HUES6 (cell line): ENCODE results near the gene FBXO48.

Experiments
- H3K27ac ChIP-seq: 2 replicates; pipeline ENCODE4 v1.7.0; 2013; ENCODE audit warnings: low read depth, mild to moderate bottlenecking, low read length, inconsistent platforms
- H3K27me3 ChIP-seq: 2 replicates; pipeline ENCODE4 v1.6.1; 2013; ENCODE audit warnings: low read length; ENCODE audit not compliant: control insufficient read depth, insufficient read depth
- H3K36me3 ChIP-seq: 2 replicates; pipeline ENCODE4 v1.6.1; 2013; ENCODE audit warnings: low read length; ENCODE audit not compliant: control insufficient read depth, insufficient read depth
- H3K4me1 ChIP-seq: 2 replicates; pipeline ENCODE4 v1.6.1; 2013; ENCODE audit warnings: low read length; ENCODE audit not compliant: control insufficient read depth, insufficient read depth
- H3K4me3 ChIP-seq: 2 replicates; pipeline ENCODE4 v1.5.1; 2013; ENCODE audit warnings: low read depth, low read length
- H3K9ac ChIP-seq: one replicate; pipeline ENCODE4 v1.6.1; 2013; ENCODE audit warnings: mild to moderate bottlenecking, low read length
- H3K9me3 ChIP-seq: 2 replicates; pipeline ENCODE4 v1.6.1; 2013; ENCODE audit warnings: low read depth, low read length; ENCODE audit not compliant: control insufficient read depth, insufficient read depth

The FBXO48 gene

DNA sequence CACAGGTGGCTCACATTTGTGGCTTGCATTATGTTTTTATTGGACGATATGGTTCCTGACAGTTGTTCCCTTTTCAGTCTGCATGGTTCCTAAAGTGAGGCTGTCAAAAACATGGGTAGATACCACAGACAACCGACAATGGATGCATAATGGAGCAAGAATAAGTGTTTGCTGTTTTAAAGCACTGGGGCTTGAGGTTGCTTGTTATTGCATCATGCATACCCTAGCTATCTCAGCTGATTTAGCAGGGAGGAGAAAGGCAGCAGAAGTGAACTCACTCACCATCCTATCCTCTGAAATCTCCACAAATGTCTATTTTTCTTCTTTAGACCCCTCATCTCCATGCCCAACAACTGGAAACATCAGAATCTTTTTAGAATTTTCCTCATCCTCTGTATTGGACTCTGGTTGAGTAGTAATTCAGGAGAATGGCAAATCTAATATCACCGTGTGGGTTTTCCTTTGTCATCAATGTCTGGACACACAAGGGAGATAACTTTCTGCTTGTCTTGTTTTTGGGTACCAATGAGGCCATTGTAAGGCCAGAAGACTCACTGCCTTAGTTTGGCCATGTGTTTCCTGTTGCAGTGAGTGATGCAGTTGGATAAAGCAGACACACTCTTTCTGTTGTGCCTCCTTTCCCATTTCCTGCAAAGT lies 46.7 kb downstream of the FBXO48 start:
- Histone ChIP-seq H3K4me1 (peaks cover 9% of the 10 kb centered on the region; the same call in 1 of the 2 replicates), H3K27ac (no peak overlapping the region), H3K9me3 (no peaks in the 10 kb centered on the region)

DNA sequence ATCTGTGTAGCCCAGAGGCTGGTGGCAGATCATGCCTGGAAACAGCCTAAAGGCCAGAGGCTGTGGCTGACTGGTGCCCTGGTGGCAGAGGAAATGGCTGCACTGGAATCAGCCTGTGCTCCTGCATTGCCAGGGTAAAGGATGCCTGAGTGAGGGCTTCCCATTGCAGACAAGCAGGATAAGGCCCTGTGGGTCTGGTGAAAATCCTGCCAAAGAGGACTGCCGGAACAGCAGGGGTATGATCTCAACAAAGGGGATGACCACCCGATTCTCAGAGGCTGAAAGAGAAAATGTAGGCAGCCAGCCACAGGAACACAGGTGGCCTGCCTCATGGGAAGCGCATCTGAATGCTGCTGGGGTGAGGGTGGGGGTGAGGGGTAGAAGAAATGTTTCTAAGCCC lies 48.2 kb downstream of the FBXO48 start:
- Histone ChIP-seq H3K9me3 (no peaks in the 10 kb centered on the region), H3K9ac (no peak overlapping the region), H3K4me1 (peaks cover 14% of the 10 kb centered on the region), H3K36me3 (no peaks in the 10 kb centered on the region), H3K27ac (no peak overlapping the region), H3K27me3 (peaks cover 3% of the 10 kb centered on the region; the same call in 1 of the 2 replicates), H3K4me3 (no peak overlapping the region)

More for the DNA sequence above, 46.7 kb downstream of the FBXO48 start:
- Histone ChIP-seq H3K27me3 (peaks cover 3% of the 10 kb centered on the region; the same call in 1 of the 2 replicates), H3K4me3 (no peak overlapping the region), H3K9ac (no peak overlapping the region), H3K36me3 (no peaks in the 10 kb centered on the region)

- H3K4me1 ChIP-seq: peaks cover 14% of the 10 kb centered on the region
- H3K27me3 ChIP-seq: peaks cover 3% of the 10 kb centered on the region; the same call in 1 of the 2 replicates
- H3K27ac ChIP-seq: no peak overlapping the region
- H3K9me3 ChIP-seq: no peaks in the 10 kb centered on the region
- no peak overlapping the region for H3K4me3 ChIP-seq
- no peaks in the 10 kb centered on the region for H3K36me3 ChIP-seq
- no peak overlapping the region for H3K9ac ChIP-seq
These were observed 48.7 kb downstream of the FBXO48 start for GRCh38 chr2:68418419-68418818.

DNA sequence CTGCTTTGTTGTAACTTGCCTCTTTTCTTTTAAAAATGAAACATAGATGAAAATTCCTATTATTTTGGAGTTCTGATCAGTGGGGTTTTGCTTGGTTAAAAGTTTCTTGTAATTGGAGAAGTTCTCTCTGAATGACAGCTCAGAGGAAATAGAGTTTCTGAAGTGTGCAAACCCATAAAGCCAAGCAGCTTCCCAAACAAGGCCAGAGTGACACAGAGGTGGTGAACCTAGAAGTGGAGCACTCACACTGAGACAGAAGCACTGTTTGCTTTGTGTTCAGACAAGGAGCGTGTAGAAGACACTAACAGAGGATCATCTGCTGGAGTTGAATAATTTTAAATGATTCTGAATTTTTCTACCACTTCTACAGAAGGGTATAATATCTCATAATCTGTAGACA lies 49.2 kb downstream of the FBXO48 start:
- Histone ChIP-seq H3K9me3 (no peaks in the 10 kb centered on the region), H3K4me3 (no peak overlapping the region), H3K9ac (no peak overlapping the region), H3K27ac (no peak overlapping the region), H3K36me3 (no peaks in the 10 kb centered on the region), H3K4me1 (peaks cover 14% of the 10 kb centered on the region), H3K27me3 (peaks cover 3% of the 10 kb centered on the region; the same call in 1 of the 2 replicates)

DNA sequence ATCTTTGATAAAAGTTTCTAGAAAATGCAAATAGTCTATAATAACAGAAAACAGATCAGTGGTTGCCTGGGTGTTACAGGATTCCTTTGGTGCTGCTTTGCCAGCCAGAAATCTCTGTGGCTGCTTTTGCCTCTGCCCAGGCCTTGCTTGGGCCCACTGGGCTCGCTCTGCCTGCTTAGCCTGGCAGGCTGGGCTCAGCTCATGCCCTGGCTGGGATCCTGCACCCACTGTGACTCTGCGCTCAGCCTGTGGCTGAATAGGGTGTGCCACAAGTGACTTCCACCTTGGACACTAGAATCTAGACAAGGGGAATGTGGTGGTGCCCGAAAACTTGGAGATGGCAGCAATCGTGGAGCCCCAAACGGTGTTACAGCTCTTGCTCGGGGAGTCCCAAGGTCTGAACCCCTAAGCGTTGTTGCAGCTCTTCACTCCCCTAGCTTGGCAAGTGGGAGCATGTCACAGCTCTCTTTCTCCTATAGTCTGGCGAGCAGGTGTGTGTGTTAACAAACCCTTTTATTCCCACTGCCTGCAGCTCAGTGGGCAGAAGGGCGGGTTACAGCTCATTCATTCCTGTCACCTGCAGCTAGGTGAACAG lies 50.9 kb downstream of the FBXO48 start:
- H3K36me3 ChIP-seq: no peaks in the 10 kb centered on the region
- H3K27ac ChIP-seq: no peak overlapping the region
- no peaks in the 10 kb centered on the region for H3K9me3 ChIP-seq
- peaks cover 14% of the 10 kb centered on the region for H3K4me1 ChIP-seq
- H3K4me3 ChIP-seq: no peak overlapping the region
- H3K9ac ChIP-seq: no peak overlapping the region
- H3K27me3 ChIP-seq: no peaks in the 10 kb centered on the region

GRCh38 chr2:68415521-68415920 lies 51.6 kb downstream of the FBXO48 start:
- H3K27ac ChIP-seq: no peak overlapping the region

DNA sequence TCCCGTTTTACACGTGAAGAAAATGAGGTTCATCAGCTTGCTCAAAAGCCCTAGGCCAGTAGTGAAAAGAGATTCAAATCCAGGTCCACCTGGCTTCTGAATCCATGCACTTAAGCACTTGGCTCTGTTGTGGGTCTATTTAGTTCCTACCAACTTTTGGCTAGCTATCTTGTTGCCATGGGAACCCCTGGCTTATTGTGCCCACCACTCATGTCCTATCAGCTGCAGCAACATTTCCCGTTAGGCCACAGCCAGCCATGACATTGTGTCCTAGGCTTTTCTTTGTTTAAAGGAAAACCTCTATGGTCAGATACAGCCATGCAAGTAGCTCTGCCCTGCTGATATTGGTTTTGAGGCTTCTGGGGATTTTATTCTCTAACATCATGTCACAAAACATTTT lies 52.2 kb downstream of the FBXO48 start:
- Histone ChIP-seq H3K27me3 (no peaks in the 10 kb centered on the region), H3K4me3 (no peak overlapping the region), H3K27ac (no peak overlapping the region), H3K36me3 (no peaks in the 10 kb centered on the region), H3K4me1 (peaks cover 14% of the 10 kb centered on the region), H3K9me3 (no peaks in the 10 kb centered on the region), H3K9ac (no peak overlapping the region)

More at GRCh38 chr2:68415521-68415920, 51.6 kb downstream of the FBXO48 start:
- no peak overlapping the region for H3K9ac ChIP-seq
- no peak overlapping the region for H3K4me3 ChIP-seq
- peaks cover 14% of the 10 kb centered on the region for H3K4me1 ChIP-seq
- no peaks in the 10 kb centered on the region for H3K27me3 ChIP-seq
- H3K9me3 ChIP-seq: no peaks in the 10 kb centered on the region
- H3K36me3 ChIP-seq: no peaks in the 10 kb centered on the region

GRCh38 chr2:68414452-68414851 lies 52.6 kb downstream of the FBXO48 start:
- H3K9me3 ChIP-seq: no peaks in the 10 kb centered on the region
- no peak overlapping the region for H3K27ac ChIP-seq
- no peaks in the 10 kb centered on the region for H3K36me3 ChIP-seq
- no peaks in the 10 kb centered on the region for H3K27me3 ChIP-seq
- no peak overlapping the region for H3K4me3 ChIP-seq
- H3K9ac ChIP-seq: no peak overlapping the region
- peaks cover 14% of the 10 kb centered on the region for H3K4me1 ChIP-seq

DNA sequence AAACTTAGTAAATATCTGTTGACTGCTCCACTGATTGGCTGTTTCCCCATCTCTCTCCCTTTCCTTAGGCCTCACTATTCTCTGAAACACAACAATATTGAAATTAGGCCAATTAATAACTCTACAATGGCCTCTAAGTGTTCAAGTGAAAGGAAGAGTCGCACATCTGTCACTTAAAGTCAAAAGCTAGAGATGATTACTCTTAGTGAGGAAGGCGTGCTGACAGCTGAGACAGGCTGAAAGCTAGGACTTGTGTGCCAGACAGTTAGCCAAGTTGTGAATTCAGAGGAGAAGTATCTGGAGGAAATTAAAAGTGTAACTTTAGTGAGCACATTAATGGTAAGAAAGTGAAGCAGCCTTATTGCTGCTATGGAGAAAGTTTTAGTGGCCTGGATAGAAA lies 53.6 kb downstream of the FBXO48 start:
- no peaks in the 10 kb centered on the region for H3K36me3 ChIP-seq
- H3K27me3 ChIP-seq: no peaks in the 10 kb centered on the region
- no peak overlapping the region for H3K4me3 ChIP-seq
- H3K27ac ChIP-seq: no peak overlapping the region
- no peak overlapping the region for H3K9ac ChIP-seq
- H3K4me1 ChIP-seq: peaks cover 6% of the 10 kb centered on the region
- no peaks in the 10 kb centered on the region for H3K9me3 ChIP-seq

DNA sequence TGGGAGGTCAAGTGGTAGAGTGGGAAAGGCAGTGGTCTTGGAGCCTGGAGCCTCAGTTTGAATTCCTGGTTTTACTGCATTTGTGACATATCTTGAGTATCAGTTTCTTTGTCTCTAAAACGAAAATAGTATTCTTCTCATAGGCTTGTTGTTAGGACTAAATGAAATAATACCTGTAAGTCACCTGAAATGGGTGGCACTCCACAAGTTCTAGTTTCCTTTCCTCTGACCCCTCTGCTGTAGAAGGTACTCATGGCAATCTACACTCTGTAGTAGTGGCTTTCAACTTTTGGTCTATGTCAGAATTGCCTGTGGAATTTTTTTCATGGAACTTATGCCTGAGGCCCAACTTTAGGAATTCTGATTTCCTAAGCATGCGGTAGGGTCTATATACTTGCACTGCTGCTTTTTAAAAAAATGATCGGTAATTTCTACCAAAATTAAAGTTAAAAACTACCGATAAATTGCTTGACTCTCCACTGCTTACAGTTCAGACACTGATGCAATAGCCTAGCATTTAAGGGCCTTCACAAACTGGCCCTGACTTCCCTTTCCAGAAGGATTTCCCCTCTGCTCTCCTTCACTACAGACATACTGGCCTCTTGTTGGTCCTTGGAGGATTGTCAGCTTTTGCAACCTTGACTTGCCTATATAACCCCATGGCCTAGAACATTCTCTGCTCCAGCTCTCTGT lies 54.8 kb downstream of the FBXO48 start:
- Histone ChIP-seq H3K9me3 (no peaks in the 10 kb centered on the region), H3K9ac (no peak overlapping the region), H3K27ac (no peak overlapping the region), H3K27me3 (no peaks in the 10 kb centered on the region), H3K4me3 (no peak overlapping the region), H3K4me1 (peaks cover 4% of the 10 kb centered on the region; the same call in 1 of the 2 replicates), H3K36me3 (no peaks in the 10 kb centered on the region)
